ENCODE data around the gene SH3RF3.

The SH3RF3 gene

GRCh38 chr2:109243526-109244303 is 114.7 kb downstream of the SH3RF3 start:
- DNase-seq: no peak
- WGBS (ENCODE audit: insufficient coverage): 100% methylated on average over 9 of the region's 10 CpGs
- peaks cover 4 to 26% (median 9%) of the 10 kb centered on the region in 4 experiments for H3K4me1 ChIP-seq (ENCODE audit: control extremely low read depth in 1 of 4, control insufficient read depth in 4 of 4, insufficient read depth in 4 of 4, low read length in 3 of 4)
- H3K36me3 ChIP-seq (ENCODE audit: control insufficient read depth in 4 of 4, insufficient read depth in 4 of 4, low read length in 3 of 4): no peaks in the 10 kb centered on the region
- POLR2A ChIA-PET: no interaction called here
- no peaks in the 10 kb centered on the region for H3K9me3 ChIP-seq (ENCODE audit: control extremely low read depth in 1 of 5, control insufficient read depth in 4 of 5, insufficient read depth in 2 of 5, low read depth in 1 of 5, low read length in 4 of 5)
- H3K27ac ChIP-seq (ENCODE audit: insufficient read depth in 1 of 2, low read depth in 1 of 2, low read length in 2 of 2, poor library complexity in 1 of 2, severe bottlenecking in 2 of 2): no peak overlapping the region
- CTCF ChIA-PET: no interaction called here
- H3K27me3 ChIP-seq (replicated peaks in 2 of 5; ENCODE audit: control insufficient read depth in 4 of 5, insufficient read depth in 5 of 5, low read length in 4 of 5): peaks cover 0 to 2% (median 0%) of the 10 kb centered on the region in 5 experiments
- no peak overlapping the region for H3K4me3 ChIP-seq (ENCODE audit: control insufficient read depth in 1 of 7, extremely low read depth in 1 of 7, insufficient read depth in 4 of 7, low read depth in 2 of 7, low read length in 6 of 7)

GRCh38 chr2:109244304-109244582 is 115.2 kb downstream of the SH3RF3 start:
- H3K9me3 ChIP-seq (ENCODE audit: control extremely low read depth in 1 of 5, control insufficient read depth in 4 of 5, insufficient read depth in 2 of 5, low read depth in 1 of 5, low read length in 4 of 5): no peaks in the 10 kb centered on the region
- no peaks in the 10 kb centered on the region for H3K36me3 ChIP-seq (ENCODE audit: control insufficient read depth in 4 of 4, insufficient read depth in 4 of 4, low read length in 3 of 4)
- H3K27me3 ChIP-seq (replicated peaks in 2 of 5; ENCODE audit: control insufficient read depth in 4 of 5, insufficient read depth in 5 of 5, low read length in 4 of 5): peaks cover 0 to 2% (median 0%) of the 10 kb centered on the region in 5 experiments
- H3K4me3 ChIP-seq (ENCODE audit: control insufficient read depth in 1 of 7, extremely low read depth in 1 of 7, insufficient read depth in 4 of 7, low read depth in 2 of 7, low read length in 6 of 7): no peak overlapping the region
- no peak for DNase-seq
- POLR2A ChIA-PET: no interaction called here
- CTCF ChIA-PET: interaction anchor here (0.8 kb wide), 1 partner anchor 19 kb away, joined by 3 read pairs; no protein-coding TSS in a partner anchor
- peaks cover 0 to 21% (median 4%) of the 10 kb centered on the region in 4 experiments for H3K4me1 ChIP-seq (ENCODE audit: control extremely low read depth in 1 of 4, control insufficient read depth in 4 of 4, insufficient read depth in 4 of 4, low read length in 3 of 4)
- H3K27ac ChIP-seq (ENCODE audit: insufficient read depth in 1 of 2, low read depth in 1 of 2, low read length in 2 of 2, poor library complexity in 1 of 2, severe bottlenecking in 2 of 2): no peak overlapping the region

- no peaks in the 10 kb centered on the region for H3K9me3 ChIP-seq (ENCODE audit: control extremely low read depth in 1 of 5, control insufficient read depth in 4 of 5, insufficient read depth in 2 of 5, low read depth in 1 of 5, low read length in 4 of 5)
- 100% methylated on average over 4 of the region's 4 CpGs for WGBS (ENCODE audit: insufficient coverage)
- H3K36me3 ChIP-seq (ENCODE audit: control insufficient read depth in 4 of 4, insufficient read depth in 4 of 4, low read length in 3 of 4): no peaks in the 10 kb centered on the region
- ChIA-PET CTCF (interaction anchor here (0.8 to 1.2 kb wide), 2 partner anchors 19 to 30 kb away, joined by 3 read pairs; no protein-coding TSS in a partner anchor), POLR2A (no interaction called here)
- H3K27me3 ChIP-seq (replicated peaks in 2 of 5; ENCODE audit: control insufficient read depth in 4 of 5, insufficient read depth in 5 of 5, low read length in 4 of 5): peaks cover 0 to 2% (median 0%) of the 10 kb centered on the region in 5 experiments
- no peak for DNase-seq
- no peak overlapping the region for H3K27ac ChIP-seq (ENCODE audit: insufficient read depth in 1 of 2, low read depth in 1 of 2, low read length in 2 of 2, poor library complexity in 1 of 2, severe bottlenecking in 2 of 2)
- peaks cover 0 to 14% (median 1%) of the 10 kb centered on the region in 4 experiments for H3K4me1 ChIP-seq (ENCODE audit: control extremely low read depth in 1 of 4, control insufficient read depth in 4 of 4, insufficient read depth in 4 of 4, low read length in 3 of 4)
- H3K4me3 ChIP-seq (ENCODE audit: control insufficient read depth in 1 of 7, extremely low read depth in 1 of 7, insufficient read depth in 4 of 7, low read depth in 2 of 7, low read length in 6 of 7): no peak overlapping the region
Measured at GRCh38 chr2:109244750-109245382, 115.9 kb downstream of the SH3RF3 start.

GRCh38 chr2:109246176-109246575 is 117.2 kb downstream of the SH3RF3 start:
- WGBS (ENCODE audit: insufficient coverage): 100% methylated on average over 6 of the region's 10 CpGs
- H3K27me3 ChIP-seq (replicated peaks in 2 of 5; ENCODE audit: control insufficient read depth in 4 of 5, insufficient read depth in 5 of 5, low read length in 4 of 5): peaks cover 0 to 2% (median 0%) of the 10 kb centered on the region in 5 experiments
- H3K4me1 ChIP-seq (ENCODE audit: control extremely low read depth in 1 of 4, control insufficient read depth in 4 of 4, insufficient read depth in 4 of 4, low read length in 3 of 4): peaks cover 0 to 11% (median 0%) of the 10 kb centered on the region in 4 experiments
- no peak for DNase-seq
- CTCF ChIA-PET: interaction anchor here (1.2 kb wide), 1 partner anchor 29 kb away, joined by 3 read pairs; no protein-coding TSS in a partner anchor
- no peaks in the 10 kb centered on the region for H3K36me3 ChIP-seq (ENCODE audit: control insufficient read depth in 4 of 4, insufficient read depth in 4 of 4, low read length in 3 of 4)
- no peak overlapping the region for H3K4me3 ChIP-seq (ENCODE audit: control insufficient read depth in 1 of 7, extremely low read depth in 1 of 7, insufficient read depth in 4 of 7, low read depth in 2 of 7, low read length in 6 of 7)
- no peaks in the 10 kb centered on the region for H3K9me3 ChIP-seq (ENCODE audit: control extremely low read depth in 1 of 5, control insufficient read depth in 4 of 5, insufficient read depth in 2 of 5, low read depth in 1 of 5, low read length in 4 of 5)
- POLR2A ChIA-PET: no interaction called here
- H3K27ac ChIP-seq (ENCODE audit: insufficient read depth in 1 of 2, low read depth in 1 of 2, low read length in 2 of 2, poor library complexity in 1 of 2, severe bottlenecking in 2 of 2): no peak overlapping the region

- no peaks in the 10 kb centered on the region for H3K9me3 ChIP-seq (ENCODE audit: control extremely low read depth in 1 of 5, control insufficient read depth in 4 of 5, insufficient read depth in 2 of 5, low read depth in 1 of 5, low read length in 4 of 5)
- whole genome bisulfite sequencing (ENCODE audit: insufficient coverage): 99% methylated on average over 7 of the region's 11 CpGs
- ChIA-PET POLR2A (no interaction called here), CTCF (no interaction called here)
- DNase-seq: no peak
- H3K4me1 ChIP-seq (ENCODE audit: control extremely low read depth in 1 of 4, control insufficient read depth in 4 of 4, insufficient read depth in 4 of 4, low read length in 3 of 4): peaks cover 0 to 11% (median 0%) of the 10 kb centered on the region in 4 experiments
- H3K4me3 ChIP-seq (ENCODE audit: control insufficient read depth in 1 of 7, extremely low read depth in 1 of 7, insufficient read depth in 4 of 7, low read depth in 2 of 7, low read length in 6 of 7): no peak overlapping the region
- no peak overlapping the region for H3K27ac ChIP-seq (ENCODE audit: insufficient read depth in 1 of 2, low read depth in 1 of 2, low read length in 2 of 2, poor library complexity in 1 of 2, severe bottlenecking in 2 of 2)
- H3K36me3 ChIP-seq (ENCODE audit: control insufficient read depth in 4 of 4, insufficient read depth in 4 of 4, low read length in 3 of 4): no peaks in the 10 kb centered on the region
- peaks cover 0 to 2% (median 0%) of the 10 kb centered on the region in 5 experiments for H3K27me3 ChIP-seq (replicated peaks in 2 of 5; ENCODE audit: control insufficient read depth in 4 of 5, insufficient read depth in 5 of 5, low read length in 4 of 5)
Measured at GRCh38 chr2:109246616-109247015, 117.6 kb downstream of the SH3RF3 start.

- Histone ChIP-seq H3K27ac (ENCODE audit: insufficient read depth in 1 of 2, low read depth in 1 of 2, low read length in 2 of 2, poor library complexity in 1 of 2, severe bottlenecking in 2 of 2) (no peak overlapping the region), H3K27me3 (replicated peaks in 2 of 5; ENCODE audit: control insufficient read depth in 4 of 5, insufficient read depth in 5 of 5, low read length in 4 of 5) (peaks cover 0 to 2% (median 0%) of the 10 kb centered on the region in 5 experiments), H3K4me1 (ENCODE audit: control extremely low read depth in 1 of 4, control insufficient read depth in 4 of 4, insufficient read depth in 4 of 4, low read length in 3 of 4) (peaks cover 0 to 11% (median 0%) of the 10 kb centered on the region in 4 experiments), H3K9me3 (ENCODE audit: control extremely low read depth in 1 of 5, control insufficient read depth in 4 of 5, insufficient read depth in 2 of 5, low read depth in 1 of 5, low read length in 4 of 5) (no peaks in the 10 kb centered on the region), H3K36me3 (ENCODE audit: control insufficient read depth in 4 of 4, insufficient read depth in 4 of 4, low read length in 3 of 4) (no peaks in the 10 kb centered on the region), H3K4me3 (ENCODE audit: control insufficient read depth in 1 of 7, extremely low read depth in 1 of 7, insufficient read depth in 4 of 7, low read depth in 2 of 7, low read length in 6 of 7) (no peak overlapping the region)
- 88% methylated on average over 6 of the region's 8 CpGs for WGBS (ENCODE audit: insufficient coverage)
- no peak for DNase-seq
- ChIA-PET POLR2A (no interaction called here), CTCF (no interaction called here)
Measured at GRCh38 chr2:109247340-109247739, 118.3 kb downstream of the SH3RF3 start.

- POLR2A ChIA-PET: no interaction called here
Measured at GRCh38 chr2:109247812-109248211, 118.8 kb downstream of the SH3RF3 start.

More at GRCh38 chr2:109247812-109248211, 118.8 kb downstream of the SH3RF3 start:
- Histone ChIP-seq H3K27ac (ENCODE audit: insufficient read depth in 1 of 2, low read depth in 1 of 2, low read length in 2 of 2, poor library complexity in 1 of 2, severe bottlenecking in 2 of 2) (no peak overlapping the region), H3K4me1 (ENCODE audit: control extremely low read depth in 1 of 4, control insufficient read depth in 4 of 4, insufficient read depth in 4 of 4, low read length in 3 of 4) (peaks cover 0 to 11% (median 0%) of the 10 kb centered on the region in 4 experiments), H3K9me3 (ENCODE audit: control extremely low read depth in 1 of 5, control insufficient read depth in 4 of 5, insufficient read depth in 2 of 5, low read depth in 1 of 5, low read length in 4 of 5) (no peaks in the 10 kb centered on the region), H3K27me3 (replicated peaks in 2 of 5; ENCODE audit: control insufficient read depth in 4 of 5, insufficient read depth in 5 of 5, low read length in 4 of 5) (peaks cover 0 to 2% (median 0%) of the 10 kb centered on the region in 5 experiments), H3K36me3 (ENCODE audit: control insufficient read depth in 4 of 4, insufficient read depth in 4 of 4, low read length in 3 of 4) (no peaks in the 10 kb centered on the region), H3K4me3 (ENCODE audit: control insufficient read depth in 1 of 7, extremely low read depth in 1 of 7, insufficient read depth in 4 of 7, low read depth in 2 of 7, low read length in 6 of 7) (no peak overlapping the region)
- CTCF ChIA-PET: interaction anchor here (1.5 kb wide), 1 partner anchor 12 kb away, joined by 5 read pairs; no protein-coding TSS in a partner anchor
- WGBS (ENCODE audit: insufficient coverage): 100% methylated on average over 3 of the region's 3 CpGs
- DNase-seq: no peak

Measured in common myeloid progenitor, CD34-positive (primary cell).